ENCODE results near the gene VDAC1. TPM values are rescaled to one million over a fixed set of nuclear protein-coding genes. Genes with fewer than 3 reads are reported as not detected.

The VDAC1 gene
- total RNA-seq, 4 donors from 2014 or later: 84.4 to 121 (median 112) TPM

DNA sequence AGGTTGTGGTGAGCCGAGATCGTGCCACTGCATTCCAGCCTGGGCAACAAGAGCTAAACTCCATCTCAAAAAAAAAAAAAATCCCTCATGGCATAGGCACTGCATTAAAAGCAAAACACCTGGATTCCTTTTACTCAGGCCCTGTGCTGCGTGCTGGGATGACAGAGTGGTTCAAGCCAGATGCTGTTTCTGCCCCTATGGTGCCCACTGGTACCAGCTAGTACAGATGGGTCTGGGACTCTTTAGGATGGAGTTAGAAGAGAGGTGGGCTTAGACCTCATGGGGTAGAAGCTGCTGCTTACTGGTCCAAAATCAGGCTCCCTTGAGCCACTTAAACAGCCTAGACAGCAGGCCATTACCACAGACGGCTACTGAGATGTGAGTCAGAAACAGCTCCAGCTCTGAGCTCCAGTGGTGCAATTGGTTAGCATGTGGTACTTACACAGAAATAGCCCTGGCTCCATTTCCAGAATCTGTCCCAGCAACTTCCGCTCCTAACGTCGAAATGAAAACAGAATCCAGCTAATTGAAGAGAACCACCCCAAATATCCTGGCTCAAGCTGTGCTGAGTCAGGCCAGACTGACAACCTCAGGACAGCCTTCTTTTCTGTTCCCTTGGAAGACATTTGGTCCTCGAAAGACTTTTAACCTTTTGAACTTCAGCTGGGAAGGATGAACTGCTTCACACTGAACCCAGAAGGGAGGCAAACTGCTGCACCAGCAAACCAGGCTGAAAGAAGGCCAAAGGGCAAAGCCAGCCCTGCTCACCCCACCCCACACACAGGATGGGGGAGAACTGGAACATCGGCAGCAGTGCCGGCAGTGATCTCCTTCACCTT, 51.8 kb downstream of the VDAC1 start:
- TF ChIP-seq, protein P1, sequence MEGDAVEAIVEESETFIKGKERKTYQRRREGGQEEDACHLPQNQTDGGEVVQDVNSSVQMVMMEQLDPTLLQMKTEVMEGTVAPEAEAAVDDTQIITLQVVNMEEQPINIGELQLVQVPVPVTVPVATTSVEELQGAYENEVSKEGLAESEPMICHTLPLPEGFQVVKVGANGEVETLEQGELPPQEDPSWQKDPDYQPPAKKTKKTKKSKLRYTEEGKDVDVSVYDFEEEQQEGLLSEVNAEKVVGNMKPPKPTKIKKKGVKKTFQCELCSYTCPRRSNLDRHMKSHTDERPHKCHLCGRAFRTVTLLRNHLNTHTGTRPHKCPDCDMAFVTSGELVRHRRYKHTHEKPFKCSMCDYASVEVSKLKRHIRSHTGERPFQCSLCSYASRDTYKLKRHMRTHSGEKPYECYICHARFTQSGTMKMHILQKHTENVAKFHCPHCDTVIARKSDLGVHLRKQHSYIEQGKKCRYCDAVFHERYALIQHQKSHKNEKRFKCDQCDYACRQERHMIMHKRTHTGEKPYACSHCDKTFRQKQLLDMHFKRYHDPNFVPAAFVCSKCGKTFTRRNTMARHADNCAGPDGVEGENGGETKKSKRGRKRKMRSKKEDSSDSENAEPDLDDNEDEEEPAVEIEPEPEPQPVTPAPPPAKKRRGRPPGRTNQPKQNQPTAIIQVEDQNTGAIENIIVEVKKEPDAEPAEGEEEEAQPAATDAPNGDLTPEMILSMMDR (IDR thresholded peaks at IDR 0.05; ENCODE audit: low read depth): no peak

DNA sequence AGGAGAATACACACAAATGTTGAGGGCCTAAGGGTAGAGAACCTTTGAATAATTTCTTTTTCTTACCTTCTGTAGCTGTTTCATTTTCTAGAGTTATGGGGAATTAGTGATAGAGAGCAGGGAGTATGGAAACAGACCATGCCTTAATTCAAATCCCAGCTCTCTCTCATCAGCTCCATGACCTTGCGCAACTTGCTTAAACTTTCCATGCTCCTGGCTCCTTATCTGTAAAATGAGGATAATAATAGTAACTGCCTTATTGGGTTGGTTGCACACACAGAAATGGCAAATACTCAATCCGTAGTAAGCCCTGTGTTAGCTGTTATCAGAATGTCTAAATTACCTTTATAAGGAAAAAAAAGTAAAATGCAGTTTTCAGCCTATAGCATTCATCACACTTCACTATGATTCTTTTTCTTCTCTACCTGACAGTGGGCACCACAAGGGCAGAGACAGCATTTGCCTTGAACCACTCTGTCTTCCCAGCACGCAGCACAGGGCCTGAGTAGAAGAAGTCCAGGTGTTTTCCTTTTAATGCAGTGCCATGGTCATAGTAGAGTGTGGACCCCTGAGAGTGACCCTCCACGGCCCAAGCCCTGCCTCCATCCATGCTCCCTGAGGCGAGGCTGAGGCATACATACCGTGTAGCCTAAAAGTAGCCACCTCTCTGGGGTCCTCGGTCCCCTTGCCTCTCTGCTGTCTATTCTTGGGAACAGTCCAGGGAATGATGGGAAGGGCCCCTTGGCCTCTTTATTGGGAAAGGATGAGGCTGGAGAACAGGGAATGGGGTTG, 53.8 kb downstream of the VDAC1 start:
- TF ChIP-seq, protein P1 (IDR thresholded peaks at IDR 0.05; ENCODE audit: low read depth): no peak

DNA sequence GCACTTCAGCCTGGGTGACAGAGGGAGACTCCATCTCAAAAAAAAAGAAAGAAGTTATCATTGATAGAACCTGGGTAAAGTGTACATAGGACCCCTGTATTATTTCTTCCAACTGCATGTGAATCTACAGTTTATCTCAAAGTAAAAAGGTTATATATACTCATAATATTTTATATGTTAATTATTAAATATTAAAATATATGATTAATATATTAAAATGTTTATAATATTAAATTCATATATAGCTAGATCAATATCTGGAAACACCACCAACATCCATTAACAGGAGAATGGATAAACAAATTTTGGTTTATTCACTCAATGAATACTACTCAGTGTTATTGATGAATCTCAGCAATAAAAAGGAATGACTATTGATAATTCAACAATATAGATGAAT, 56.1 kb downstream of the VDAC1 start:
- TF ChIP-seq, protein P1 (IDR thresholded peaks at IDR 0.05; ENCODE audit: low read depth): no peak

DNA sequence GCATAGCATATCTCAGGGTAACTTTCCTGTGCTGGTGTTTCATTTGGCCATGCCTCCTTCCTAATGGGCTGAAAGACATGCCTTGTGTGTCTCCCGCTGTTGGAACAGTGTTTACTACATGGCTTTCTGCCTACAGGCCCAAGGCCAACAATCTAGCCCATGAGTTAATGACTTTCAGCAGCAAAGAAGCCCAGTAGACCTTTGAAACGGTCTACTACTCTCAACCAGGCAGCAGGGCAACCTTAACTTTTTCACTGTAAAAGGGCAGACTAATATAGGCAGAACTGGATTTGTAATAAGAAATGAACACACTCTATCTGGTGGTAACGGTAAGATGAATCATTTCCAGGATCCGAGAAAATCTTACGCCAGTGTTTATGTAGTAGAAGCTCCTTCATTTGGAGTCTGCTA, 57.3 kb downstream of the VDAC1 start:
- TF ChIP-seq, protein P1 (IDR thresholded peaks at IDR 0.05; ENCODE audit: low read depth): no peak

DNA sequence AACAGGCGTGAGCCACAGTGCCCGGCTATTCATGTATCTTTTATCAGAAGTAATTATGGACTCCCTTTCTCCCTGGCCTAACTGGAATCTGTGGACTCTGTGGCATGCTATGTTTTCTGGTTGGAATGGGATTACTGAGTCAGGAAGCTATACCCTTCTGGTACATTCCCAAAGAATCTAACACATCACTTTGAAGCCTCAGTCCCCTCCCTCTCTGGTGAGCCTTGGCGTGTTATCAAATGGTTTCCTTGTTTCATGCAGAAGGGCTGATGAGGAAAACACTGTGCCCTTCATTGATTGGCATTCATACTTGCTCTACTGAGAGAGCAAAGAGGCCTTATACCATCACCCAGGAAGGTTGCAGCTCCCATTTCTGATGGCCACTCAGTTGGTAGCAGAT, 59.2 kb downstream of the VDAC1 start:
- TF ChIP-seq, protein P1 (IDR thresholded peaks at IDR 0.05; ENCODE audit: low read depth): no peak

DNA sequence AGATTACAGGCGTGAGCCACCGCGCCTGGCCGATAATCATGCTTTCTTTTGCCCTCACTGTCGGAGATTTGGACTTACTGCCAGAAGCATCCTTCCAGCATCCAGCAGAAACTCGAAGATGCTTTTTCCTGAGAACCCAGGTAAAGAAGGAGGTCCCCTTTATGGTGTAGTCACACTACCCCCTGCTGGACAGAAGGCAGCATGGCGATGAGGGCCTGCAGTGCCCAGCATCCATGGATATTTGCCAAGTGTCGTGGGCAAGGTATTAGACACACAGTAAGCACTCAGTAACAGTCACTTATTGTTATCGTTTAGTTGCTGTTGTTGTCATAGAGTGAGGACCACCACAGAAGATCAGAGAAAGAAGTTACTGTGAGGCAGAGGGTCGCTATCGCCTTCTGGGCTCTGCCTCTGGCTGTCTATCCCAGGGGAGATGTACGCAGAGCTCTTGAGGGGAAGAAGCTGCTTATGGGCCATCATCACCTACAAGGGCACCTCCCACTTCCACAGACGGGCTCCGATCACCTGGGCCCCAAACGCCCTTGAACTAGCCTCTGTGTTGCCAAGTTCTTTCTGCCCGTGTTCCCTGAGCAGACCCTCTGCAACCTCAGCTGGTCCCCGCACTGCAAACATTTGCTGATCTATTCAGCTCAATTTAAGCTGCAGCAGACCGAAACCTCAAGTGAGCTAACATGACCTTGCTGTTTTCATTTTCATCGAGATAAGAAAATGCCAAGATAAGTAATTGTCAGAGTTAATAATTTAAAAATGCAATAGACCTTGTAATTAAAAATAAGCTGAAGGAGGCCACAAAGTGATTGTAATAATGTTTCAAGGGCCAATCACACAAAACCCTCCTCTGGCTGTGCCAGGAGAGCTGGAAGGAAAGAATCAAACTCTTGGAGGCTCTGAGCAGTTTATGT, 60.3 kb downstream of the VDAC1 start:
- TF ChIP-seq, protein P1 (IDR thresholded peaks at IDR 0.05; ENCODE audit: low read depth): no peak
